Stromal cell of bone marrow (primary cell): ENCODE measurements around the gene ARFRP1.
A peak's percentile ranks its signal among the peaks of the same experiment; 100 is the strongest.

Experiments used
- DNase-seq: peaks from one replicate; pipeline ENCODE4 v3.0.0-alpha.2; 2012; ENCODE audit warnings: low read depth

ARFRP1 gene

GRCh38 chr20:63743210-63743970, 35.6 kb upstream of the ARFRP1 start:
- DNase-seq, result no peak

- DNase-seq, result no peak
Measured at GRCh38 chr20:63742381-63743024, 34.7 kb upstream of the ARFRP1 start.

- no peak for DNase-seq
Measured at GRCh38 chr20:63741676-63742380, 34.1 kb upstream of the ARFRP1 start.

- no peak for DNase-seq
Measured at GRCh38 chr20:63741354-63741675, 33.5 kb upstream of the ARFRP1 start.

- peak; percentile 86 for DNase-seq
Measured at GRCh38 chr20:63740627-63741353, 33.0 kb upstream of the ARFRP1 start.

- DNase-seq, result peak; percentile 19
Measured at GRCh38 chr20:63740070-63740626, 32.4 kb upstream of the ARFRP1 start.

- DNase-seq, result peak; percentile 70
Measured at GRCh38 chr20:63739130-63740069, 31.6 kb upstream of the ARFRP1 start, which contains the start of gene SLC2A4RG. Gene SLC2A4RG, plus strand, starts transcription at chr20:63739776. Its CDS starts 137 bp downstream, at chr20:63739913.

- peak; percentile 2 for DNase-seq
Measured at GRCh38 chr20:63738687-63739129, 30.9 kb upstream of the ARFRP1 start.

- DNase-seq, result no peak
Measured at GRCh38 chr20:63737945-63738686, 30.3 kb upstream of the ARFRP1 start.

- DNase-seq, result no peak
Measured at GRCh38 chr20:63737695-63737944, 29.8 kb upstream of the ARFRP1 start.

- no peak for DNase-seq
Measured at GRCh38 chr20:63736893-63737694, 29.3 kb upstream of the ARFRP1 start.

- DNase-seq, result no peak
Measured at GRCh38 chr20:63735859-63736718, 28.3 kb upstream of the ARFRP1 start, which contains the start of gene LIME1. Gene LIME1, plus strand, starts transcription at chr20:63736664. Its CDS starts 886 bp downstream, at chr20:63737550.

- no peak for DNase-seq
Measured at GRCh38 chr20:63734946-63735858, 27.4 kb upstream of the ARFRP1 start.

- no peak for DNase-seq
Measured at GRCh38 chr20:63734111-63734945, 26.6 kb upstream of the ARFRP1 start.

- no peak for DNase-seq
Measured at GRCh38 chr20:63733579-63734081, 25.9 kb upstream of the ARFRP1 start.

GRCh38 chr20:63733117-63733516, 25.3 kb upstream of the ARFRP1 start:
- no peak for DNase-seq
